ENCODE measurements around the gene NEK4.

Gene NEK4

DNA sequence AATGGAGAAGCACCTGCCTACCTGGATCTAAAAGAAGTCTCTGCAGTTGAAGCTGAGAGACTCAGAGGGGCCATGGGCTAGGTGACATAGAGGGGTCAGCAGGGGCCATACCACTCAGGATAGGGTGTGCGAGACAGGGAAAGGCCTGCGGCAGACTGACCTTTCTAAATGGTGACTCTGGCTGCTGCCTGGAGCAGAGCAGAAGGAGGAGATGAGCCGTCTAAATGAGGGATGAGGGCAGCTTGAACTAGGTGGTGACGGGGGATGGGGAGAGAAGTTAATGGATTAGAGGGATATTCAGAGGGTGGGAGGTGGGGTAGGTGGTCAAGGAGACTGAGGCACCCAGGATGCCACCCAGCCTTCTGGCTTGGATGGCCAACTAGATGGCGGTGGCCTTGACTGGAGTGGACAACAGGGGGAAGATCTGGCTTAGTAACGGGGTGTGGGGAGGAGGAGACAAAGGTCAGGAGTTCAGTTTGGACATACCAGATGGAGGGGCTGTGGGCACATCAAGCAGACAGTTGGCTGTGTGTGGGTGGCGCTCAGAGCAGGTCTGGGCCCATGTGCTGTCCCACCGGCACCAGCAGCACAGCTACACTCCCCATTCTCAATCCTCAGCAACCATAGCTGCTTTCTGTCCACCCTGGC, 3.5 kb upstream of the NEK4 start:
- TF ChIP-seq, protein P1, sequence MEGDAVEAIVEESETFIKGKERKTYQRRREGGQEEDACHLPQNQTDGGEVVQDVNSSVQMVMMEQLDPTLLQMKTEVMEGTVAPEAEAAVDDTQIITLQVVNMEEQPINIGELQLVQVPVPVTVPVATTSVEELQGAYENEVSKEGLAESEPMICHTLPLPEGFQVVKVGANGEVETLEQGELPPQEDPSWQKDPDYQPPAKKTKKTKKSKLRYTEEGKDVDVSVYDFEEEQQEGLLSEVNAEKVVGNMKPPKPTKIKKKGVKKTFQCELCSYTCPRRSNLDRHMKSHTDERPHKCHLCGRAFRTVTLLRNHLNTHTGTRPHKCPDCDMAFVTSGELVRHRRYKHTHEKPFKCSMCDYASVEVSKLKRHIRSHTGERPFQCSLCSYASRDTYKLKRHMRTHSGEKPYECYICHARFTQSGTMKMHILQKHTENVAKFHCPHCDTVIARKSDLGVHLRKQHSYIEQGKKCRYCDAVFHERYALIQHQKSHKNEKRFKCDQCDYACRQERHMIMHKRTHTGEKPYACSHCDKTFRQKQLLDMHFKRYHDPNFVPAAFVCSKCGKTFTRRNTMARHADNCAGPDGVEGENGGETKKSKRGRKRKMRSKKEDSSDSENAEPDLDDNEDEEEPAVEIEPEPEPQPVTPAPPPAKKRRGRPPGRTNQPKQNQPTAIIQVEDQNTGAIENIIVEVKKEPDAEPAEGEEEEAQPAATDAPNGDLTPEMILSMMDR (IDR thresholded peaks at IDR 0.05; ENCODE audit: insufficient read depth, low read depth, low read length, missing control alignments): no peak
- no peak for DNase-seq (ENCODE audit: low read depth)
- H3K4me3 ChIP-seq (ENCODE audit: low read depth, low read length): no peak overlapping the region

DNA sequence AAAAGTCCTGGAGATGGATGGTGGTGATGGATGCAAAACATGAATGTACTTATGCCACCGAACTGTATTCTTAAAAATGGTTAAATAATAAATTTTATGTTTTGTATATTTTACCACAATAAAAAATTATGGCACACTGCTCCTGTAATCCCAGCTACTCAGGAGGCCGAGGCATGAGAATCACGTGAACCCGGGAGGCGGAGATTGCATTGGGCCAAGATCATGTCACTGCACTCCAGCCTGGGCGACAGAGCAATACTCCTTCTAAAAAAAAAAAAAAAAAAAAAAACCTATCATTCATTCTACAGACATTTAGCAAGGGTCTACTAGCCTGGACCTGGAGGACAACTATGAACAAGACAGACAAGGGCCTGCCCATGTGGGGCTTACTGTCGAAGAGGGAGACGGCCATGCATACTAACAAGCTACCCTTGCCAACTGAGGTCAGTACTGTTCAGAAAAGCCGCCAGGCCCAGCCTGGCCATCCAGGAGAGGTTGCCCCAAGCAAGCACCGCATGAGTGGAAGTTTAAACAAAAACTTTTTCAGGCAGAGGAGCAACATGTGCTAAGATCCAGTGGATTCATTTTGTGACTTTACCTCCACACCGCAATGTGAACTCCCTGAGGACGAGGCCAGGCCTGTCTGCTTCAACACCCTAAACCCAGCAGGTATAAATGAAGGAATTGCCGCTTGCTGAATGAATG, 2.8 kb upstream of the NEK4 start:
- TF ChIP-seq, protein P1 (IDR thresholded peaks at IDR 0.05; ENCODE audit: insufficient read depth, low read depth, low read length, missing control alignments): no peak
- no peak overlapping the region for H3K4me3 ChIP-seq (ENCODE audit: low read depth, low read length)
- no peak for DNase-seq (ENCODE audit: low read depth)

DNA sequence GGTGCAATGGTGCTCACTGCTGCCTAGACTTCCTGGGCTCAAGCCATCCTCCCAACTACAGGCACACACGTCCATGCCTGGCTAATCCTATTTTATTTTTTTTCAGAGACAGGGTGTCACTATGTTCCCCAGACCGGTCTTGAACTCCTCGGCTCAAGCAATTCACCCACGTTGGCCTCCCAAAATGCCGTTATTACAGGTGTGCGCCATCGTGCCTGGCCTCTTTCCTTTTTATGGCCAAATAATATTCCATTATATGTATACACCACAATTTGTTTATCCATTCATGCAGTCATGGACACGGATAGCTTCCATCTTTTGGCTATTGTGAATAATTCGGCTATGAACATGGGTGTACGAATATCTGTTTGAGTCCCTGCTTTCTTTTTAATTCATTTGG, 962 bp upstream of the NEK4 start:
- DNase-seq (ENCODE audit: low read depth): no peak
- TF ChIP-seq, protein P1 (IDR thresholded peaks at IDR 0.05; ENCODE audit: insufficient read depth, low read depth, low read length, missing control alignments): no peak
- peak overlapping the region; percentile 72 for H3K4me3 ChIP-seq (ENCODE audit: low read depth, low read length)

- DNase-seq (ENCODE audit: low read depth): no peak
- H3K4me3 ChIP-seq (ENCODE audit: low read depth, low read length): peak overlapping the region; percentile 72
- TF ChIP-seq, protein P1 (IDR thresholded peaks at IDR 0.05; ENCODE audit: insufficient read depth, low read depth, low read length, missing control alignments): no peak
Observed at GRCh38 chr3:52771334-52771681, 568 bp upstream of the NEK4 start.

DNA sequence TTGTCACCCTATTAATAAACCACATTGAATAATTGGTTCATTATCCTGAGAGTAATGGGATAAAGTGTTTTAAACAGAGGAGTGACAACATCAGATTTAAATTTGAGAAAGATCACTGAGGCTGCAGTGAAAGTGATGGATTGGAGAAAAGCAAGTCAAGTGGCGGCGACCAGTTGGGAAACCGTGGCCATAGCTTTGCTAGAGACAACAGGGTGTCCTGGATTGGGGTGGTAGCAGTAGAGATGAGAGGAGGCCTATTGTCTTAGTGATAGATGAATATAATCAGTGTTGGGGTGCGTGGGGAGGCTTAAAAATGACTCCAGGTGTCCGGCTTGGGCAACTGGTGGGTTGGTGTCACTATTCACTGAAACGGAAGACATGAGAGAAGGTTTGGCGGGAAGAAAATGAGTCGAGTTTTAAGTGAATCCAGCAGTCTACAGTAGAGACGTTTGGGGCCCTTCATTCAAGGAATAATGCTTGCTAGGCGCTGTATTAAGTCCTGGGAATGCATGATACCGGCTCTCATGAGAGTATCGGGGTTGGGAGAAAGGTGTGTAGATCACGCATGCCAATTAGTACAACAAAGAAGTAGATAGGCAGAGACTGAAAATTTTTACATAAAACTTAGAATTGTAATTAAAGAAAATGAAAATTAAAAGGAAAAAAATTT, 819 bp downstream of the NEK4 start:
- H3K4me3 ChIP-seq (ENCODE audit: low read depth, low read length): peak overlapping the region; percentile 72
- TF ChIP-seq, protein P1 (IDR thresholded peaks at IDR 0.05; ENCODE audit: insufficient read depth, low read depth, low read length, missing control alignments): no peak
- DNase-seq (ENCODE audit: low read depth): no peak

GRCh38 chr3:52763466-52763865, 7.3 kb downstream of the NEK4 start:
- no peak overlapping the region for H3K4me3 ChIP-seq (ENCODE audit: low read depth, low read length)
- TF ChIP-seq, protein P1 (IDR thresholded peaks at IDR 0.05; ENCODE audit: insufficient read depth, low read depth, low read length, missing control alignments): no peak
- no peak for DNase-seq (ENCODE audit: low read depth)

Data from GM12865 (cell line).